Endodermal cell (in vitro differentiated cells): ENCODE measurements around the gene ATG16L1. TPM values are rescaled to one million over a fixed set of nuclear protein-coding genes. Genes with fewer than 3 reads are reported as not detected.

ENCODE experiments used
- DNase-seq: peaks from one replicate; pipeline ENCODE4 v3.0.0-alpha.2; 2017
- H3K27ac ChIP-seq: 2 replicates; pipeline ENCODE4 v1.5.1; 2013; ENCODE audit warnings: mild to moderate bottlenecking, low read depth, low read length, moderate library complexity
- H3K27me3 ChIP-seq: 2 replicates; pipeline ENCODE4 v1.6.1; 2013; ENCODE audit warnings: mild to moderate bottlenecking, low read length, moderate library complexity; ENCODE audit not compliant: insufficient read depth, control insufficient read depth, poor library complexity, severe bottlenecking
- H3K36me3 ChIP-seq: 2 replicates; pipeline ENCODE4 v1.7.0; 2013; ENCODE audit warnings: mild to moderate bottlenecking, low read length, moderate library complexity; ENCODE audit not compliant: control insufficient read depth, insufficient read depth
- H3K4me1 ChIP-seq: one replicate; pipeline ENCODE4 v1.7.0; 2013; ENCODE audit warnings: low read length; ENCODE audit not compliant: control insufficient read depth, insufficient read depth
- H3K4me3 ChIP-seq: 2 replicates; pipeline ENCODE4 v1.5.1; 2013; ENCODE audit warnings: mild to moderate bottlenecking, low read length, moderate library complexity
- H3K9ac ChIP-seq: 2 replicates; pipeline ENCODE4 v1.6.1; 2013; ENCODE audit warnings: mild to moderate bottlenecking, low read length, moderate library complexity; ENCODE audit not compliant: poor library complexity, severe bottlenecking; ENCODE audit errors: extremely low read depth
- H3K9me3 ChIP-seq: 2 replicates; pipeline ENCODE4 v1.6.1; 2013; ENCODE audit warnings: mild to moderate bottlenecking, low read length, moderate library complexity; ENCODE audit not compliant: control insufficient read depth
- H3K27ac Mint-ChIP-seq: 2 replicates; pipeline ENCODE4 v1.8.0; 2020; ENCODE audit warnings: mixed read lengths
- H3K27me3 Mint-ChIP-seq: 2 replicates; pipeline ENCODE4 v1.8.0; 2021; ENCODE audit warnings: mild to moderate bottlenecking, mixed read lengths; ENCODE audit not compliant: insufficient read depth
- H3K36me3 Mint-ChIP-seq: 2 replicates; pipeline ENCODE4 v1.8.0; 2020; ENCODE audit warnings: low read depth, mixed read lengths
- H3K4me1 Mint-ChIP-seq: 2 replicates; pipeline ENCODE4 v1.8.0; 2020; ENCODE audit warnings: mixed read lengths
- H3K4me3 Mint-ChIP-seq: 2 replicates; pipeline ENCODE4 v1.8.0; 2020; ENCODE audit warnings: mild to moderate bottlenecking, moderate library complexity, mixed read lengths
- H3K9me3 Mint-ChIP-seq: 2 replicates; pipeline ENCODE4 v1.8.0; 2020; ENCODE audit warnings: mild to moderate bottlenecking, mixed read lengths
- CTCF ChIP-seq: fragments of 200-600 bp; sonication (generic); conservative IDR thresholded peaks from 2 replicates; pipeline ENCODE4 v1.5.0; 2021; ENCODE audit warnings: antibody characterized with exemption, mild to moderate bottlenecking
- WGBS, 2 experiments: methylation state at CpG; one replicate each; pipeline versions ENCODE4 v1.1.5 to v1.1.7; 2013; ENCODE audit warnings: missing lambda C conversion rate in 2 of 2, mixed read lengths in 1 of 2; ENCODE audit not compliant: insufficient coverage in 1 of 2, insufficient read length in 1 of 2; 5-methylcytosine and 5-hydroxymethylcytosine counted together
- total RNA-seq, 2 donors: library from RNA; stranded (reverse); fragmentation: NEBNext Ultra II Directional in 1 of 2; extraction: Animal tissue kit (Norgen Biotek cat#: 25700) in 1 of 2; gene quantifications; 2 replicates in 1 of 2; 3 replicates in 1 of 2; pipeline ENCODE4 v1.2.1, GENCODE V29; 2021

The ATG16L1 gene
- total RNA-seq, 2 donors from 2014 or later: 29.6 to 31.6 TPM

GRCh38 chr2:233290051-233290845 is 38.8 kb downstream of the ATG16L1 start:
- 91 to 95% methylated on average over 8 to 10 of the region's 10 CpGs for WGBS, 2 experiments
- peak overlapping the region; percentile 3 for H3K27ac Mint-ChIP-seq
- Histone ChIP-seq H3K36me3 (peaks cover 74% of the 10 kb centered on the region), H3K4me3 (no peak overlapping the region), H3K9ac (no peak overlapping the region), H3K27me3 (no peaks in the 10 kb centered on the region), H3K4me1 (peaks cover 10% of the 10 kb centered on the region), H3K9me3 (no peaks in the 10 kb centered on the region), H3K27ac (no peak overlapping the region)
- no peak for TF ChIP-seq CTCF
- H3K9me3 Mint-ChIP-seq: no peaks in the 10 kb centered on the region
- peaks cover 80% of the 10 kb centered on the region for H3K36me3 Mint-ChIP-seq
- DNase-seq: no peak
- H3K4me3 Mint-ChIP-seq: no peak overlapping the region
- no peaks in the 10 kb centered on the region for H3K27me3 Mint-ChIP-seq
- peaks cover 20% of the 10 kb centered on the region for H3K4me1 Mint-ChIP-seq

GRCh38 chr2:233295891-233296290 is 44.4 kb downstream of the ATG16L1 start:
- H3K27ac Mint-ChIP-seq: no peak overlapping the region
- H3K9ac ChIP-seq: no peak overlapping the region
- no peak for TF ChIP-seq CTCF
- 91 to 100% methylated on average over 3 to 5 of the region's 5 CpGs for WGBS, 2 experiments
- H3K27me3 ChIP-seq: no peaks in the 10 kb centered on the region
- no peak overlapping the region for H3K4me3 Mint-ChIP-seq
- no peaks in the 10 kb centered on the region for H3K4me1 Mint-ChIP-seq
- H3K4me3 ChIP-seq: no peak overlapping the region
- peaks cover 53% of the 10 kb centered on the region for H3K36me3 Mint-ChIP-seq
- no peak for DNase-seq
- H3K27me3 Mint-ChIP-seq: no peaks in the 10 kb centered on the region
- no peak overlapping the region for H3K27ac ChIP-seq
- H3K4me1 ChIP-seq: no peaks in the 10 kb centered on the region
- peaks cover 56% of the 10 kb centered on the region for H3K36me3 ChIP-seq
- H3K9me3 Mint-ChIP-seq: no peaks in the 10 kb centered on the region
- no peaks in the 10 kb centered on the region for H3K9me3 ChIP-seq

DNA sequence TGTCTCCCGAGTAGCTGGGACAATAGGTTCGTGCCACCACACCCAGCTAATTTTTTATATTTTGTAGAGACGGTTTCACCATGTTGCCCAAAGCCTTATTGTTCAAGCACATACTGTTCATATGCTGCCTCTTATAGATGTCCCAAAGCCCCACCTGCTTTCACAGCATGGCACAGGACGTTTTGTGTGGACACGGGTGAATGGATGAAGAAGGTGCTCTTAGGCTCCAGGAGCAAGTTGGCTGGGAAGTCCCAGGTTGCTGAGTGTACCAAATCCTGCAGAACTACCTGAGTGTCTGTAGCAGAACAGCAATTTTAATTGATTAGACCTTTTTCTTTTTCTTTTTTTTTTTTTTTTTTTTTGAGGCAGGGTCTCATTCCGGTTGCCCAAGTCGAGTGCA is 45.6 kb downstream of the ATG16L1 start:
- Mint-ChIP-seq H3K9me3 (no peaks in the 10 kb centered on the region), H3K4me3 (no peak overlapping the region), H3K27me3 (no peaks in the 10 kb centered on the region), H3K27ac (no peak overlapping the region), H3K36me3 (peaks cover 42% of the 10 kb centered on the region), H3K4me1 (peaks cover 7% of the 10 kb centered on the region)
- Histone ChIP-seq H3K9ac (no peak overlapping the region), H3K27me3 (no peaks in the 10 kb centered on the region), H3K4me3 (no peak overlapping the region), H3K27ac (no peak overlapping the region), H3K36me3 (peaks cover 44% of the 10 kb centered on the region), H3K9me3 (no peaks in the 10 kb centered on the region), H3K4me1 (no peaks in the 10 kb centered on the region)
- no peak for DNase-seq
- WGBS, 2 experiments: 95% methylated on average over 3 to 7 of the region's 7 CpGs
- TF ChIP-seq CTCF: no peak
